ENCODE measurements around the gene MMP24OS.

Gene MMP24OS

GRCh38 chr20:35248641-35249475, 29.1 kb downstream of the MMP24OS start:
- no peak for DNase-seq (ENCODE audit: extremely low read depth, low read depth)
- no peak for TF ChIP-seq CTCF (IDR thresholded peaks at IDR 0.05; ENCODE audit: low read depth, low read length)

GRCh38 chr20:35246723-35247122, 31.2 kb downstream of the MMP24OS start:
- no peak for TF ChIP-seq CTCF (IDR thresholded peaks at IDR 0.05; ENCODE audit: low read depth, low read length)
- no peak for DNase-seq (ENCODE audit: extremely low read depth, low read depth)

GRCh38 chr20:35243986-35244385, 33.9 kb downstream of the MMP24OS start:
- no peak for DNase-seq (ENCODE audit: extremely low read depth, low read depth)
- no peak for TF ChIP-seq CTCF (IDR thresholded peaks at IDR 0.05; ENCODE audit: low read depth, low read length)

- DNase-seq (ENCODE audit: extremely low read depth, low read depth): no peak
- no peak for TF ChIP-seq CTCF (IDR thresholded peaks at IDR 0.05; ENCODE audit: low read depth, low read length)
These were observed 34.6 kb downstream of the MMP24OS start for GRCh38 chr20:35243317-35243716.

GRCh38 chr20:35240811-35241293, 37.1 kb downstream of the MMP24OS start:
- no peak for DNase-seq (ENCODE audit: extremely low read depth, low read depth)
- TF ChIP-seq CTCF (IDR thresholded peaks at IDR 0.05; ENCODE audit: low read depth, low read length): no peak

GRCh38 chr20:35240083-35240810, 37.7 kb downstream of the MMP24OS start:
- no peak for DNase-seq (ENCODE audit: extremely low read depth, low read depth)
- TF ChIP-seq CTCF (IDR thresholded peaks at IDR 0.05; ENCODE audit: low read depth, low read length): no peak

GRCh38 chr20:35238735-35239134, 39.2 kb downstream of the MMP24OS start:
- no peak for TF ChIP-seq CTCF (IDR thresholded peaks at IDR 0.05; ENCODE audit: low read depth, low read length)

More at GRCh38 chr20:35238735-35239134, 39.2 kb downstream of the MMP24OS start:
- DNase-seq (ENCODE audit: extremely low read depth, low read depth): no peak

All from AG09319 (cell line).